HAP-1 (cell line): ENCODE results near the gene FRYL.
"Not testable (repeated sequence)": the region's sequence is repeated elsewhere in the genome, so short reads cannot be mapped to it uniquely, and the experiment has no call there.

ENCODE experiments used
- DNase-seq, 2 experiments: peaks; one replicate each; pipeline ENCODE4 v3.0.0-alpha.2; 2016 to 2020; ENCODE audit warnings: low spot score in 2 of 2
- H3K27me3 ChIP-seq: fragments of 250-450 bp; sonication (Bioruptor Pico); 2 replicates; pipeline ENCODE4 v1.5.1; 2020; ENCODE audit warnings: low read depth, mild to moderate bottlenecking, moderate library complexity
- H3K36me3 ChIP-seq: fragments of 250-450 bp; sonication (Bioruptor Pico); replicated peaks from 2 replicates; pipeline ENCODE4 v1.5.1; 2020; ENCODE audit warnings: mild to moderate bottlenecking
- H3K4me1 ChIP-seq: fragments of 250-450 bp; sonication (Bioruptor Pico); 2 replicates; pipeline ENCODE4 v1.5.1; 2020; ENCODE audit warnings: mild to moderate bottlenecking
- H3K4me3 ChIP-seq: fragments of 250-450 bp; sonication (Bioruptor Pico); 2 replicates; pipeline ENCODE4 v1.5.1; 2020; ENCODE audit warnings: mild to moderate bottlenecking, moderate library complexity
- H3K9me3 ChIP-seq: fragments of 250-450 bp; sonication (Bioruptor Pico); 2 replicates; pipeline ENCODE4 v1.5.1; 2020; ENCODE audit warnings: mild to moderate bottlenecking, moderate library complexity
- in situ Hi-C: fragments of 300-500 bp; cut with MboI; formaldehyde crosslinking; loops from 3 replicates; pipeline ENCODE4 v1.14.3; 2020; ENCODE audit warnings: low sequenced_read_pairs, inconsistent platforms, mixed read lengths

Gene FRYL

GRCh38 chr4:48779998-48780864 is at the start of gene FRYL:
FRYL (minus strand) TSS chr4:48780279; CDS start chr4:48634410, 145,869 bp downstream.
- peak; percentile 100 for DNase-seq

GRCh38 chr4:48827622-48828021 is 47.5 kb upstream of the FRYL start:
- in situ Hi-C loops, result no loop called here
- no peaks in the 10 kb centered on the region for H3K27me3 ChIP-seq

More at GRCh38 chr4:48779998-48780864, at the start of gene FRYL:
- Histone ChIP-seq H3K4me1 (peaks cover 27% of the 10 kb centered on the region), H3K9me3 (no peaks in the 10 kb centered on the region), H3K27me3 (no peaks in the 10 kb centered on the region), H3K36me3 (0 out of 2 replicates have a peak, but pooled peaks cover 2% of the 10 kb centered on the region), H3K4me3 (peak within 1 kb of the TSS; percentile 80)
- in situ Hi-C loops, result loop anchor here (10.0 kb wide), 1 partner anchor 55 kb away; the partner anchor contains the start of gene OCIAD1

GRCh38 chr4:48821431-48821830 is 41.4 kb upstream of the FRYL start:
- in situ Hi-C loops, DNase-seq, H3K4me1 ChIP-seq, H3K9me3 ChIP-seq, H3K4me3 ChIP-seq, H3K36me3 ChIP-seq, H3K27me3 ChIP-seq: not testable (repeated sequence)

More at GRCh38 chr4:48827622-48828021, 47.5 kb upstream of the FRYL start:
- Histone ChIP-seq H3K36me3 (no peaks in the 10 kb centered on the region; the same call in 1 of the 2 replicates), H3K9me3 (no peaks in the 10 kb centered on the region), H3K4me3 (no peak overlapping the region), H3K4me1 (peaks cover 5% of the 10 kb centered on the region)
- DNase-seq, result no peak

- H3K9me3 ChIP-seq, result peaks cover 2% of the 10 kb centered on the region; the same call in 1 of the 2 replicates
- in situ Hi-C loops, result no loop called here
- no peaks in the 10 kb centered on the region for H3K4me1 ChIP-seq
- H3K27me3 ChIP-seq, result no peaks in the 10 kb centered on the region
- no peaks in the 10 kb centered on the region for H3K36me3 ChIP-seq
- no peak for DNase-seq
- no peak overlapping the region for H3K4me3 ChIP-seq
Measured at GRCh38 chr4:48816971-48817370, 36.9 kb upstream of the FRYL start.

GRCh38 chr4:48816297-48816696 is 36.2 kb upstream of the FRYL start:
- H3K4me1 ChIP-seq, DNase-seq, H3K36me3 ChIP-seq, H3K27me3 ChIP-seq, in situ Hi-C loops, H3K4me3 ChIP-seq, H3K9me3 ChIP-seq: not testable (repeated sequence)

- no peak overlapping the region for H3K4me3 ChIP-seq
- in situ Hi-C loops, result no loop called here
- no peak for DNase-seq
Measured at GRCh38 chr4:48815483-48815882, 35.4 kb upstream of the FRYL start.

GRCh38 chr4:48813964-48814363 is 33.9 kb upstream of the FRYL start:
- no peaks in the 10 kb centered on the region for H3K27me3 ChIP-seq
- in situ Hi-C loops, result no loop called here
- DNase-seq, result no peak
- no peaks in the 10 kb centered on the region for H3K4me1 ChIP-seq
- H3K36me3 ChIP-seq, result no peaks in the 10 kb centered on the region
- no peaks in the 10 kb centered on the region for H3K9me3 ChIP-seq
- no peak overlapping the region for H3K4me3 ChIP-seq

More at GRCh38 chr4:48815483-48815882, 35.4 kb upstream of the FRYL start:
- Histone ChIP-seq H3K4me1 (no peaks in the 10 kb centered on the region), H3K36me3 (no peaks in the 10 kb centered on the region), H3K27me3 (no peaks in the 10 kb centered on the region), H3K9me3 (no peaks in the 10 kb centered on the region)

GRCh38 chr4:48812866-48813265 is 32.8 kb upstream of the FRYL start:
- no peaks in the 10 kb centered on the region for H3K4me1 ChIP-seq
- no peak overlapping the region for H3K4me3 ChIP-seq
- DNase-seq, result no peak
- in situ Hi-C loops, result no loop called here
- H3K27me3 ChIP-seq, result no peaks in the 10 kb centered on the region
- H3K9me3 ChIP-seq, result no peaks in the 10 kb centered on the region
- no peaks in the 10 kb centered on the region for H3K36me3 ChIP-seq

- H3K9me3 ChIP-seq, result no peaks in the 10 kb centered on the region
- H3K4me1 ChIP-seq, result no peaks in the 10 kb centered on the region; the same call in 1 of the 2 replicates
- H3K27me3 ChIP-seq, result no peaks in the 10 kb centered on the region
- in situ Hi-C loops, result no loop called here
- H3K4me3 ChIP-seq, result no peak overlapping the region
- H3K36me3 ChIP-seq, result no peaks in the 10 kb centered on the region
- no peak for DNase-seq
Measured at GRCh38 chr4:48804584-48805301, 24.7 kb upstream of the FRYL start.

- Histone ChIP-seq H3K4me3 (no peak overlapping the region), H3K36me3 (no peaks in the 10 kb centered on the region), H3K9me3 (no peaks in the 10 kb centered on the region), H3K27me3 (no peaks in the 10 kb centered on the region), H3K4me1 (peaks cover 12% of the 10 kb centered on the region)
- in situ Hi-C loops, result no loop called here
- no peak for DNase-seq
Measured at GRCh38 chr4:48801016-48801715, 21.1 kb upstream of the FRYL start.

- in situ Hi-C loops, result not testable (repeated sequence)
Measured at GRCh38 chr4:48800155-48800554, 20.1 kb upstream of the FRYL start.

GRCh38 chr4:48799157-48799556 is 19.1 kb upstream of the FRYL start:
- in situ Hi-C loops, result no loop called here
- peak; percentile 42 to 81 for DNase-seq
- H3K27me3 ChIP-seq, result no peaks in the 10 kb centered on the region
- peaks cover 19% of the 10 kb centered on the region for H3K4me1 ChIP-seq
- H3K36me3 ChIP-seq, result no peaks in the 10 kb centered on the region
- no peak overlapping the region for H3K4me3 ChIP-seq
- no peaks in the 10 kb centered on the region for H3K9me3 ChIP-seq

More at GRCh38 chr4:48800155-48800554, 20.1 kb upstream of the FRYL start:
- H3K4me1 ChIP-seq, result peaks cover 19% of the 10 kb centered on the region
- H3K36me3 ChIP-seq, DNase-seq, H3K4me3 ChIP-seq, H3K27me3 ChIP-seq, H3K9me3 ChIP-seq: not testable (repeated sequence)

- in situ Hi-C loops, result no loop called here
- Histone ChIP-seq H3K4me3 (no peak overlapping the region), H3K27me3 (no peaks in the 10 kb centered on the region), H3K4me1 (peaks cover 19% of the 10 kb centered on the region), H3K36me3 (no peaks in the 10 kb centered on the region), H3K9me3 (no peaks in the 10 kb centered on the region)
- DNase-seq, result no peak
Measured at GRCh38 chr4:48798117-48798516, 18.0 kb upstream of the FRYL start.
